Measurements from ENCODE around the gene ITFG2. TPM values are rescaled to one million over a fixed set of nuclear protein-coding genes. Genes with fewer than 3 reads are reported as not detected.
"Not testable (repeated sequence)": the region's sequence is repeated elsewhere in the genome, so short reads cannot be mapped to it uniquely, and the experiment has no call there.

The ITFG2 gene
- total RNA-seq, 4 donors from 2014 or later = 34.5 to 45.0 (median 36.9) TPM

- TF ChIP-seq CTCF (IDR thresholded peaks at IDR 0.05) (no peak), EP300 (IDR thresholded peaks at IDR 0.05) (no peak), POLR2A (IDR thresholded peaks at IDR 0.05) (no peak)
Measured at GRCh38 chr12:2860170-2860569, 47.7 kb downstream of the ITFG2 start.

GRCh38 chr12:2862876-2863275 lies 50.4 kb downstream of the ITFG2 start:
- Histone ChIP-seq H3K36me3 (peaks cover 0 to 11% (median 0%) of the 10 kb centered on the region in 3 donors), H3K27me3 (no peaks in the 10 kb centered on the region), H3K9me3 (no peaks in the 10 kb centered on the region), H3K27ac (no peak overlapping the region), H3K4me3 (no peak overlapping the region), H3K4me1 (no peaks in the 10 kb centered on the region)
- no peak for DNase-seq (ENCODE audit: low spot score in 2 of 2)
- no peak for TF ChIP-seq POLR2A (IDR thresholded peaks at IDR 0.05)
- TF ChIP-seq EP300 (IDR thresholded peaks at IDR 0.05) = no peak
- TF ChIP-seq CTCF (IDR thresholded peaks at IDR 0.05) = no peak
- 90 to 92% methylated on average over 7 of the region's 7 CpGs for WGBS, 2 donors

More at GRCh38 chr12:2860170-2860569, 47.7 kb downstream of the ITFG2 start:
- no peak overlapping the region for H3K4me3 ChIP-seq
- H3K27ac ChIP-seq = no peak overlapping the region
- H3K9me3 ChIP-seq = no peaks in the 10 kb centered on the region
- DNase-seq (ENCODE audit: low spot score in 2 of 2) = no peak
- peaks cover 0 to 11% (median 0%) of the 10 kb centered on the region in 3 donors for H3K36me3 ChIP-seq
- no peaks in the 10 kb centered on the region for H3K27me3 ChIP-seq
- H3K4me1 ChIP-seq = no peaks in the 10 kb centered on the region

- H3K9me3 ChIP-seq; DNase-seq (ENCODE audit: low spot score in 2 of 2); H3K36me3 ChIP-seq; H3K4me1 ChIP-seq; H3K4me3 ChIP-seq; H3K27me3 ChIP-seq; H3K27ac ChIP-seq: not testable (repeated sequence)
- 94 to 98% methylated on average over 7 of the region's 7 CpGs for WGBS, 2 donors
Measured at GRCh38 chr12:2863402-2863801, 50.9 kb downstream of the ITFG2 start.

- Histone ChIP-seq H3K27me3 (no peaks in the 10 kb centered on the region), H3K27ac (no peak overlapping the region), H3K9me3 (no peaks in the 10 kb centered on the region), H3K36me3 (peaks cover 0 to 3% (median 0%) of the 10 kb centered on the region in 3 donors), H3K4me1 (no peaks in the 10 kb centered on the region), H3K4me3 (no peak overlapping the region)
- DNase-seq (ENCODE audit: low spot score in 2 of 2) = no peak
- 97 to 100% methylated on average over 9 of the region's 9 CpGs for WGBS, 2 donors
- TF ChIP-seq POLR2A (IDR thresholded peaks at IDR 0.05) = no peak
- TF ChIP-seq CTCF (IDR thresholded peaks at IDR 0.05) = no peak
- no peak for TF ChIP-seq EP300 (IDR thresholded peaks at IDR 0.05)
Measured at GRCh38 chr12:2864198-2864597, 51.7 kb downstream of the ITFG2 start.

GRCh38 chr12:2868986-2869632 lies 56.6 kb downstream of the ITFG2 start:
- DNase-seq (ENCODE audit: low spot score in 2 of 2); H3K27ac ChIP-seq; H3K27me3 ChIP-seq; H3K36me3 ChIP-seq; H3K4me1 ChIP-seq; H3K4me3 ChIP-seq; H3K9me3 ChIP-seq: not testable (repeated sequence)
- WGBS, 2 donors = 87 to 92% methylated on average over 9 of the region's 9 CpGs

Other genes with a start within 250 kb of the ITFG2 start
- 10 to 100 TPM; 29.1 to 51.0 (median 38.8) TPM for gene FKBP4, start 17.7 kb upstream of the ITFG2 start, total RNA-seq
- 10 to 100 TPM in 3 of 4 donors, 1 to 10 TPM in 1; 6.6 to 33.1 (median 28.8) TPM for gene NRIP2, start 22.4 kb downstream of the ITFG2 start, total RNA-seq
- not detected for gene TEX52, start 44.4 kb downstream of the ITFG2 start, total RNA-seq
- 1 to 10 TPM in 2 of 4 donors, under 1 TPM in 2; 0.21 to 1.2 (median 0.84) TPM for gene FOXM1, start 64.5 kb downstream of the ITFG2 start, total RNA-seq
- gene RHNO1, start 64.6 kb downstream of the ITFG2 start, total RNA-seq = 10 to 100 TPM in 1 of 4 donors, 1 to 10 TPM in 3; 5.4 to 13.8 (median 7.4) TPM
- gene TULP3, start 78.2 kb downstream of the ITFG2 start, total RNA-seq = 10 to 100 TPM; 34.3 to 41.6 (median 37.6) TPM
- gene TEAD4, start 146.7 kb downstream of the ITFG2 start, total RNA-seq = 10 to 100 TPM; 17.2 to 34.2 (median 23.5) TPM